DND-41 (cell line): ENCODE data around the gene NMNAT2.

Source experiments
- EZH2 ChIP-seq: IDR thresholded peaks from 3 replicates; pipeline ENCODE4 v1.6.1; 2012; ENCODE audit warnings: borderline replicate concordance, low read depth, mild to moderate bottlenecking, moderate library complexity, low read length, inconsistent platforms; ENCODE audit not compliant: severe bottlenecking
- TF ChIP-seq, protein P1 (sequence below): IDR thresholded peaks from 2 replicates; pipeline ENCODE4 v1.5.1; 2012; ENCODE audit warnings: borderline replicate concordance, low read length, moderate library complexity, mild to moderate bottlenecking; ENCODE audit not compliant: poor library complexity, severe bottlenecking; ENCODE audit errors: extremely low read depth

DNA sequence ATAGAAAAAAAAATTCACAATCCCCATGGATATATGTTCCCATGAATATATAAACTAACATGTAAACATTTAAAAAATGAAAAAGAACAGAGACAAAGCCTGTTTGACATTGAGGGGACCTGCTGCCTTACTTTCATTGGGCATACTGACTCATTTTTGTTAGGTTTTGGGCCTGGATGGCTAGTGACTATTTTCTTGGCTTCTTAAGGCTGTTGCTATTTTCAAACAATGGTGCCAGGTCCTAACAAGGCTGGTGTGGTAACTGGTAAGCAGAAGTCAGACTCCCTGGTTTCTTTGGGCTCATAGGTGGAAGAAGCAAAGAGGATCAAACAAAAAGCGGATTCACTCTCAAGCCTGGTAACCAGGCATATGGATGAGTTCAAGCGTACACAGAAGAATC, 181.1 kb downstream of the NMNAT2 start:
- TF ChIP-seq, protein P1, sequence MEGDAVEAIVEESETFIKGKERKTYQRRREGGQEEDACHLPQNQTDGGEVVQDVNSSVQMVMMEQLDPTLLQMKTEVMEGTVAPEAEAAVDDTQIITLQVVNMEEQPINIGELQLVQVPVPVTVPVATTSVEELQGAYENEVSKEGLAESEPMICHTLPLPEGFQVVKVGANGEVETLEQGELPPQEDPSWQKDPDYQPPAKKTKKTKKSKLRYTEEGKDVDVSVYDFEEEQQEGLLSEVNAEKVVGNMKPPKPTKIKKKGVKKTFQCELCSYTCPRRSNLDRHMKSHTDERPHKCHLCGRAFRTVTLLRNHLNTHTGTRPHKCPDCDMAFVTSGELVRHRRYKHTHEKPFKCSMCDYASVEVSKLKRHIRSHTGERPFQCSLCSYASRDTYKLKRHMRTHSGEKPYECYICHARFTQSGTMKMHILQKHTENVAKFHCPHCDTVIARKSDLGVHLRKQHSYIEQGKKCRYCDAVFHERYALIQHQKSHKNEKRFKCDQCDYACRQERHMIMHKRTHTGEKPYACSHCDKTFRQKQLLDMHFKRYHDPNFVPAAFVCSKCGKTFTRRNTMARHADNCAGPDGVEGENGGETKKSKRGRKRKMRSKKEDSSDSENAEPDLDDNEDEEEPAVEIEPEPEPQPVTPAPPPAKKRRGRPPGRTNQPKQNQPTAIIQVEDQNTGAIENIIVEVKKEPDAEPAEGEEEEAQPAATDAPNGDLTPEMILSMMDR, result no peak
- no peak for TF ChIP-seq EZH2
